Duodenal mucosa (tissue), 2 donors: ENCODE measurements around the gene RNF8.
"Not testable (repeated sequence)": the region's sequence is repeated elsewhere in the genome, so short reads cannot be mapped to it uniquely, and the experiment has no call there.

ENCODE experiments used
- H3K27ac ChIP-seq: one replicate; pipeline ENCODE4 v1.7.0; 2013; ENCODE audit warnings: low read depth, low read length
- H3K27me3 ChIP-seq, 2 donors: one replicate each; pipeline ENCODE4 v1.7.0; 2013; ENCODE audit warnings: low read length in 2 of 2, control low read depth in 1 of 2; ENCODE audit not compliant: insufficient read depth in 2 of 2, control insufficient read depth in 1 of 2
- H3K36me3 ChIP-seq, 2 donors: one replicate each; pipeline ENCODE4 v1.7.0; 2013; ENCODE audit warnings: low read length in 2 of 2, control low read depth in 1 of 2; ENCODE audit not compliant: insufficient read depth in 2 of 2, control insufficient read depth in 1 of 2
- H3K4me1 ChIP-seq, 2 donors: one replicate each; pipeline ENCODE4 v1.7.0; 2013; ENCODE audit warnings: low read length in 2 of 2, control low read depth in 1 of 2; ENCODE audit not compliant: insufficient read depth in 2 of 2, control insufficient read depth in 1 of 2
- H3K4me3 ChIP-seq, 2 donors: one replicate each; pipeline ENCODE4 v1.7.0; 2013; ENCODE audit warnings: low read length in 2 of 2, low read depth in 1 of 2
- H3K9ac ChIP-seq, 2 donors: one replicate each; pipeline ENCODE4 v1.7.0; 2013; ENCODE audit warnings: low read length in 2 of 2, low read depth in 1 of 2
- H3K9me3 ChIP-seq, 2 donors: one replicate each; pipeline ENCODE4 v1.7.0; 2013; ENCODE audit warnings: low read length in 2 of 2, control low read depth in 1 of 2; ENCODE audit not compliant: control insufficient read depth in 1 of 2

RNF8 gene

DNA sequence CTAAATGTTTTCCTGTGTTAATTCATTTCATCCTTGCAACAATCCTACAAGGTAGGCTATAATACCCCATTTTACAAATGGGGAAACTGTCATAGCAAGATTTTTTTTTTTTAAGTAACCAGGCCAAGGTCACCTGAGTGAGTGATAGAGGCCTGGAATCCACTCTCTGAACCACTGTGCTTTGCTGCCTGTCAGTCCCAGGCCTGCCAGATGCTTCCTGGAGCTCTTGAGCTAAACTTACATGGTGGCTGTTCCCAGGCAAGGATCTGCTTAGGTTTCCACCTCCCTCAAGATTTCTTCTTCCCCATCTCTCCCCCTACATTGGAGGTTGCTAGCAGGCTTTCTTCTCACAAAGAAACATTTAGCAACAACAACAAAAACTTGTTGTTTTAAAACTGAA lies 32.7 kb upstream of the RNF8 start:
- no peak overlapping the region for H3K27ac ChIP-seq
- H3K36me3 ChIP-seq, result peaks cover 34 to 55% of the 10 kb centered on the region in 2 donors
- no peaks in the 10 kb centered on the region for H3K9me3 ChIP-seq

DNA sequence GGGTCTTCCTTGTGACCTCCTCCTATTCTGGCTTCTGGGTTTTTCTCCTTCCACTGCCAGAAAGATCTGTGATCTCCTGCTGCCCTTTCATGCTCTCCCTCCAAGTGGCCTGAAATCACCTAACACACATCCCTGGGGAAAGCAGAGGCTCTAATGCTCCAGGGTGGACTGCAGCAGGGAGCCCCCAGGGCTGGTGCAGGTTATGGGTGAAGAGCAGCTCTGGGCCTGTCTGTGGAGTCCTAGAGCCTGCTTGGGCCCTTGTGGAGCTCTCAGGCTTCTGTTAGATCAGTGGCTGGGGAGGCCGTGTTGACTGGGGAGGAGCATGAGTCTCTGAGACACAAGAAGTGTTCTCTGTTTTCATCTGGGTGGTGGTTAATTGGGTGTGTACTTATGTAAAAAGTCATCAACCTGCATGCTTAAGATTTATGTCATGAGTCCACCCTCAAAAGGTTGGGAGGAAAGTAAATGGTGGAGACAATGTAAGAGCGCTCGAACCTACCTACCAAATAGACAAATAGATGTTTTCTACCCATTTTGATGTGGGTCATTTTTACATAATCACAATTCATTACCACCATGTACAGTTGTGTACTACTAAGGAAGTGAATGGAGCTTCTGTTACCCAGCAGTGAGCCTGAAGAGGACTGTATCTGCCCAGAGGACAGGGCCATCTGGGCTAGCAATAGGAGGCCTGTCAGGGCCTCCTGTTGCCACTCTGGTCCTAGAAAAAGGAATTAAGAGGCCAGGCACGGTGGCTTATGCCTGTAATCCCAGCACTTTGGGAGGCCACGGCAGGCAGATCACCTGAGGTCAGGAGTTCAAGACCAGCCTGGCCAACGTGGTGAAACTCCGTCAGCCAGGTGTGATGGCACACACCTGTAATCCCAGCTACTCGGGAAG lies 32.0 kb upstream of the RNF8 start:
- Histone ChIP-seq H3K27me3 (no peaks in the 10 kb centered on the region), H3K9ac (no peak overlapping the region), H3K4me3 (no peak overlapping the region), H3K27ac (no peak overlapping the region), H3K4me1 (peaks cover 6 to 21% of the 10 kb centered on the region in 2 donors), H3K36me3 (peaks cover 29 to 48% of the 10 kb centered on the region in 2 donors), H3K9me3 (no peaks in the 10 kb centered on the region)

More for the DNA sequence above, 32.7 kb upstream of the RNF8 start:
- Histone ChIP-seq H3K4me3 (no peak overlapping the region), H3K9ac (no peak overlapping the region), H3K4me1 (peaks cover 6 to 21% of the 10 kb centered on the region in 2 donors), H3K27me3 (no peaks in the 10 kb centered on the region)

DNA sequence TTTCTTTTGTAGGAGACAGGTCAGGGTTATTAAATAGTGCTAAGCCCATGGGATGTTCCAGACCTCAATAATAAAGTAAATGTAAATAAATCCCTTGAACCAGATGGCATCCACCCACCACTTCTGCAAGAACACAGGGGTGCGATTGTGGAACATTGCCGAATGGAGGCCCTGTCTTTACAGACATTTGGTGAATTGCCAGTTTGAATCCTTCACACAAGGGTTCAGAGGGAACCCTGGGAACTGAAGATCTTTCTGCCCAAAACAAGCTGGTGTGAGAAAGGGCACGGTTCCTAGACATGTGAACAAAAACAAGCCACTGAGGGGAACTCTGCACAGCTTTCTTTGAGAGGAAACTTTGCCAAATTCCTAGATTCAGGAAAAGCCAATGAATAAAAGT lies 30.2 kb upstream of the RNF8 start:
- Histone ChIP-seq H3K27ac (no peak overlapping the region), H3K9ac (no peak overlapping the region), H3K4me1 (peaks cover 6 to 21% of the 10 kb centered on the region in 2 donors), H3K9me3 (no peaks in the 10 kb centered on the region), H3K27me3 (no peaks in the 10 kb centered on the region), H3K4me3 (no peak overlapping the region), H3K36me3 (peaks cover 13 to 30% of the 10 kb centered on the region in 2 donors)

DNA sequence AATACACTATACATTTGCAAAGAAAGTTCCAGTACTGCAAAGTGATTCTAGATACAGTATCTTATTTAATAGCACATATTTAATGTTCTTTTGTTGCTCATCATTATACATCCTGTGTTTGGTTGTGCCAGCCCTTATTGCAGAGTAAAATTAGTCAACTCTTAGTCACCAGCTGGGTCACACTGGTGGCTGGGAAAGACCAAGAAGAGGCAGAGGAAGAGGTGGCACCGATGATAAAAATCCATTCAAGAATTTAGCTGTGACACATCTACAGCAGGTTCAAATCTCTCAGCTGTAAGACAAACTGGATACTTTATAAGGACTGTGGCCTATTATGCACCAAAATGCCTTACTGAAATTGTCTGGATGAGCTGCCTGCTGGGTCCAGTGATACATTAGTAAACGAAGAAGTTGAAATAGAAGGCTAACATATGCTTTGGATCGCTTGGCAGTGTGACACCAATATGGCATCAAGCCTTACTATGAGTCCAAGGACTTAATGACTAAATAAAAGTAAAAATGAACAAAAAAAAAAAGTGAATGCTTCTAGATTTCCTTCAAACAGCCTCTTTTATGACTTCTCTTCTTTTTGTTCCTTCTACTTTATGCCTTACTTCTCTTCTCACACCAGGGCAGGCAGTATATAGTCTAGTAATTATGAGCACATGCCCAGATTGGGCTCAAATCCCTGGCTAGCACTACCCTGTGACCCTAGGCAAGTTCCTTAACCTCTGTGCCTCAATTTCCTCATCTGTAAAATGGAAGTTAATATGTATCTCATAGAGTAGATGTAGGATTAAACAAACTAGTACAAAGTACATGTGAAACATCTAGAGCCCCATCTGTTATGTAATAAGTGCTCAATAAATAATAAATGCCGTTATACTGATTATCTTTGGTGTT lies 29.4 kb upstream of the RNF8 start:
- Histone ChIP-seq H3K4me1 (peaks cover 6 to 21% of the 10 kb centered on the region in 2 donors), H3K36me3 (peaks cover 9 to 26% of the 10 kb centered on the region in 2 donors), H3K27ac (no peak overlapping the region), H3K9ac (no peak overlapping the region), H3K9me3 (no peaks in the 10 kb centered on the region), H3K27me3 (no peaks in the 10 kb centered on the region), H3K4me3 (no peak overlapping the region)

DNA sequence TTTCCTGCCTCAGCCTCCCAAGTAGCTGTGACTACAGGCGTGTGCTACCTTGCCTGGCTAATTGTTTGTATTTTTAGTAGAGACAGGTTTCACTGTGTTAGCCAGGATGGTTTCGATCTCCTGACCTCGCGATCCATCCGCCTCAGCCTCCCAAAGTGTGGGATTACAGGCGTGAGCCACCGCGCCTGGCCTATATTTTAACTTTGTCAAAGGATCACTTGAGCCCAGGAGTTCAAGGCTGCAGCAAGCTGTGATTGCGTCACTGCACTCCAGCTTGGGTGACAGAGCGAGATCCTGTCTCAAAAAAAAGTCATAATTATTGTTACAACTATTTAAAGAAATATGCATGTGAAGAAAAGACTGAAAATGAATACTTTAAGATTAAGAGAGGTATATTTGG lies 23.4 kb upstream of the RNF8 start:
- H3K9me3 ChIP-seq, H3K4me1 ChIP-seq, H3K9ac ChIP-seq, H3K27me3 ChIP-seq, H3K27ac ChIP-seq, H3K4me3 ChIP-seq: not testable (repeated sequence)
- H3K36me3 ChIP-seq, result peaks cover 14 to 21% of the 10 kb centered on the region in 2 donors

DNA sequence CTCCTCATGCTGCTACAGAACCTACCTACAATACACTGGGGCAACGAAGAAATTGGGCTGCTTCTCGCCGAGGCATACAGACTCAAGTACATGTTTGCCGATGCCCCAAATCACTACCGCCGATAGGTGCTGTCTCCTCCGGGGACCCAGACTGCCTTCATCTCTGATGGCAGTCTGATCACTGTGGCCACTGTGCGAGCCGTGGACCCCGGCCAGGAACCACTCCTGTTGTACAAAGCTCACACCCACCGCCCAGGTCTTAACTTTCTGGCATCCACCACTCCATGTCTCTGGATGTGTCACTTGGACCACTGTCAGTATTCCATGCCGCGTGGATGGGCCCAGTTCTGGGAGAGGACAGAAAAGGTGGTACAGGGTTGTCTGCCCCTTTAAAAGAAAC lies 22.7 kb upstream of the RNF8 start:
- no peaks in the 10 kb centered on the region for H3K9me3 ChIP-seq
- no peak overlapping the region for H3K27ac ChIP-seq
- H3K4me3 ChIP-seq, result no peak overlapping the region
- H3K36me3 ChIP-seq, result peaks cover 14 to 21% of the 10 kb centered on the region in 2 donors
- no peak overlapping the region for H3K9ac ChIP-seq
- no peaks in the 10 kb centered on the region for H3K27me3 ChIP-seq
- no peaks in the 10 kb centered on the region for H3K4me1 ChIP-seq

DNA sequence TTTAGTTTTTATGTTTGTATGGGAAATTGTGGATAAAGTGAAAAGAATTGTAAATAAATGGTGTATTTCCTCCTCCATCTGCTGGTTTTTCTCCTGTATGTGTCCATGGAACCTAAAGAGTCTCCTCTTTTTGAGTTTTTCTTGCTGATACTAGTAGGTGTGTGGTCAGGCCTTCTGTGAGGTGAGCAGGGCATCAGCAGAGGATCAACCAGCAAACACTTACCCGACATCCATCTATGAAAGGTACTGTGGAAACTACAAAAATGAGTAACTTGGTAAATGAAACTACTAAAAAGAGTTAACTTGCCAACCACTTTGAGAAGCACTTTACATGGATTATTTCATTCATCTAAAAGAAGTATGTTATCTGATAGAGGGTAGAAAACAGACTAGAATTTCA lies 20.9 kb upstream of the RNF8 start:
- Histone ChIP-seq H3K9ac (no peak overlapping the region), H3K27ac (no peak overlapping the region), H3K4me1 (no peaks in the 10 kb centered on the region), H3K27me3 (no peaks in the 10 kb centered on the region), H3K9me3 (no peaks in the 10 kb centered on the region), H3K36me3 (peaks cover 14 to 21% of the 10 kb centered on the region in 2 donors), H3K4me3 (no peak overlapping the region)

DNA sequence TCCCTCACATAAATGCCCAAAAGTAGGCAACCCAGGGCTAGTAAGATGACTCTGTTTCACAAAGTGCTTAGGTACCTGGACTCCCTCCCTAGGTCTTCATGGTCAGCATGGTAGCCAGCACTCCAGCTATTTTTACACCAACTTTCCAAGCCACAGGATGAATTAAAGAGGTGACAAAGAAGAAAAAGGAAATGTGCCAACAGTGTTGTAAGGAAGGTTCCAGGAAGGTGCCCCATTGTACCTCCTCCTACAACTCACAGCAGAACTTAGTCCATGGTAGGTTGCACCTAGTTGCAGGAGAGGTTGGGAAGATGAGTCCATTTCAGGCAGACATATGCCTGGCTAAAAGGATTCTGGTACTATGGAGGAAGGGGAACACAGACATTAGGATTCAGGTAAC lies 19.7 kb upstream of the RNF8 start:
- Histone ChIP-seq H3K27ac (no peak overlapping the region), H3K4me3 (no peak overlapping the region), H3K9me3 (no peaks in the 10 kb centered on the region), H3K9ac (no peak overlapping the region), H3K27me3 (no peaks in the 10 kb centered on the region), H3K4me1 (no peaks in the 10 kb centered on the region), H3K36me3 (peaks cover 14 to 21% of the 10 kb centered on the region in 2 donors)

DNA sequence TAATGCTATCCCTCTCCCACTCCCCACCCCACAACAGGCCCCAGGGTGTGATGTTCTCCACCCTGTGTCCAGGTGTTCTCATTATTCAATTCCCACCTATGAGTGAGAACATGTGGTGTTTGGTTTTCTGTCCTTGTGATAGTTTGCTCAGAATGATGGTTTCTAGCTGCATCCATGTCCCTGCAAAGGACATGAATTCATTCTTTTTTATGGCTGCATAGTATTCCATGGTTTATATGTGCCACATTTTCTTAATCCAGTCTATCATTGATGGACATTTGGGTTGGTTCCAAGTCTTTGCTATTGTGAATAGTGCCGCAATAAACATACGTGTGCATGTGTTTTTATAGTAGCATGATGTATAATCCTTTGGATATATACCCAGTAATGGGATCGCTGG lies 15.5 kb upstream of the RNF8 start:
- not testable (repeated sequence) for H3K27me3 ChIP-seq, H3K4me3 ChIP-seq, H3K27ac ChIP-seq, H3K9ac ChIP-seq, H3K36me3 ChIP-seq, H3K4me1 ChIP-seq, H3K9me3 ChIP-seq

DNA sequence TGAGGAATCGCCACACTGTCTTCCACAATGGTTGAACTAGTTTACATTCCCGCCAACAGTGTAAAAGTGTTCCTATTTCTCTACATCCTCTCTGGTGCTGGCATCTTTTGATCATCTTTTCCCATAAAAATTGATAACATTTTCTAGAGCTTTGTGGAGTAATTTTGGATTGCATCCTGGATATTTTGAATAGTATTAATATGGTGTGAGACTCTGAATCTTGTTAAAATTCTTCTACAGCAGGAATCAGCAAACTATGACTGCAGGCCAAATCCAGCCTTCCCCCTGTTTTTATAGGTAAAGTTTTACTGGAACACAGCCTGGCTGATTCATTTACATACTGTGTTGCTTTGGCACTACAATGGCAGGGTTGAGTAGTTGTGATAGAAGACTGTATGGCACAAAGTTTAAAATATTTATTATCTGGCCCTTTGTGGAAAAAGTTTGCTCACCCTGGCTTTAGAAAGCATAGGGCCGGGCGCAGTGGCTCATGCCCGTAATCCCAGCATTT lies 15.0 kb upstream of the RNF8 start:
- Histone ChIP-seq H3K9ac (no peak overlapping the region), H3K4me1 (no peaks in the 10 kb centered on the region), H3K9me3 (no peaks in the 10 kb centered on the region), H3K27me3 (no peaks in the 10 kb centered on the region), H3K27ac (no peak overlapping the region), H3K36me3 (no peaks in the 10 kb centered on the region), H3K4me3 (no peak overlapping the region)
